Islet of Langerhans (tissue), 1 donor: ENCODE measurements around the gene SLITRK6.
"Not testable (repeated sequence)": the region's sequence is repeated elsewhere in the genome, so short reads cannot be mapped to it uniquely, and the experiment has no call there.

Experiments
- FAIRE-seq: peaks from one replicate; lab custom pipeline; 2011; peaks lifted over from hg19 to GRCh38; lab: Jason Lieb, UNC

Gene SLITRK6

GRCh38 chr13:85799097-85799582 is at the start of gene SLITRK6:
SLITRK6 (minus strand) TSS chr13:85799419; CDS start chr13:85796508, 2,911 bp downstream.
- peak; percentile 56 for FAIRE-seq

GRCh38 chr13:85847012-85847411 is 47.8 kb upstream of the SLITRK6 start:
- no peak for FAIRE-seq

DNA sequence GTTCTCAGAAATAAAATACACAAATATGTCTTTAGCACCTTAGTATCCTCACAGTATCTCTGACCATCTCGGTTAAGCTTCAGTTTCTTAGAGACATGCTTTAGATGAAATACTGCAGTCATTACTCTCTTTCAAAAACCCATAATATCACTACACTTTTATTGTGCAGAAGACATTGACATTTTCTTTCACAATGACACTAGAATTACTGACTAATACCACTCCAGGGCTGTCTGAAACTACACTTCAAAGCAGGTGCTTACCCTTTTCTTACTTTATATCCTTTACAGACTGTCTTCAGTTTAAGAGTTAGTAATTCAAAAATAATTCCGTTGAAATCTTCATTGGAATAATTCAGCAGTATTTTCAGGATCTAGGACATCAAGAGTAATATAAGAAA is 42.2 kb upstream of the SLITRK6 start:
- FAIRE-seq, result no peak

DNA sequence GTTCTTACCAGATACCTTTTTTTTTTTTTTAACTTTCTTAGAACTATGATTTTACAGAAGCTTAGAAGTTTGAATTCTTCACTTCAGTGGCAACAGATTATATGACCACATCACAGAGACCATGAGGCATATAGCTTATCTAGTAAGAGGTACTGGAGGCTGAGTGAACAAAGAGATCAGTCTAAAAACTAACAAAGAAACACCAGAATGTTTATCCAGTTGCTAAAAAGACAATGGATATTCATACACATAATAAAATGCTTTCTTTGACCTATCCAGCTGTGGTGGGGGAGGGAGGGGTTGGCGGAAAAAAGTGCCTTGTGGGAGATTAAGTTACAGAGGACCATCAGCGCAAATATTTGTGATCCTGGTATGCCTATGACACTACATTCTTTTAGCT is 34.7 kb upstream of the SLITRK6 start:
- no peak for FAIRE-seq

- peak; percentile 88 for FAIRE-seq
Observed at GRCh38 chr13:85828094-85828684, 29.0 kb upstream of the SLITRK6 start.

GRCh38 chr13:85825454-85825853 is 26.2 kb upstream of the SLITRK6 start:
- no peak for FAIRE-seq

GRCh38 chr13:85823832-85824231 is 24.6 kb upstream of the SLITRK6 start:
- no peak for FAIRE-seq

DNA sequence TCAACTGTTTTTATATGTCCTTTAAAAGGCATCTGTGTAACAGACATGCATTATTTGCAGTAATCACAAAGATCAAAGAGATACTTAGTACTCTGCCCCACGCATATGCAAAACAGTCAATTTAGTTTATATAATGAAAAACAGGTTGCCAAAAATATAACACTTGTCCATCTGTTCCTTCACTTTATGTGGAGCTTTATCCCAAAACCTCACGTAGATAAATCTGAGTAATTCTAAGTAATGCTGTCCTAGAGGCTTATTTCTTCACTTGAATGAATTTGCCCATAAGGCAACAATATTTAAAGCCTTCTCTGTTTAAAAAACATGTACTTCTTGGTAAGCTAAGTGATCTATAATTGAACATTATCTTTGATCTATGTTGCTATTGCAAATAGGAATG is 20.3 kb upstream of the SLITRK6 start:
- FAIRE-seq, result no peak

DNA sequence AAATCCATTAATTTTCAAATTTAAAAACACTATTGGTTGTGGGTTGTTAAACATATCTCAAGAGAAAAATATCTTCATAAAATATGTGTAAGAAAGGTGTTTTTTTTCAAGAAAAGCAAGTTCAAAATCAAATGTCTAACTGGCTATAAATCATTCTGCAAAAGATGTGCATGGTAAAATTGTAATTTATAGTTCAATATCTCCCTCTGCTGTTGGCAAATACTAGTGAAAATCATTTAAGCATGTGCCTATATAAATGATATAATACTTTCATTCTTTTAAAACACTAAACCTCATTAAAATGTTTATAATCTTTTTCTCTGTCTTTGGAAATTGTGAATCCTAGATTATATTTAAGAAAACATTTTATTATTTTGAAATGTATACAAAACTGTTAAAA is 17.2 kb upstream of the SLITRK6 start:
- FAIRE-seq, result no peak

GRCh38 chr13:85812282-85812681 is 13.1 kb upstream of the SLITRK6 start:
- no peak for FAIRE-seq

- no peak for FAIRE-seq
Observed at GRCh38 chr13:85808811-85809210, 9.6 kb upstream of the SLITRK6 start.

DNA sequence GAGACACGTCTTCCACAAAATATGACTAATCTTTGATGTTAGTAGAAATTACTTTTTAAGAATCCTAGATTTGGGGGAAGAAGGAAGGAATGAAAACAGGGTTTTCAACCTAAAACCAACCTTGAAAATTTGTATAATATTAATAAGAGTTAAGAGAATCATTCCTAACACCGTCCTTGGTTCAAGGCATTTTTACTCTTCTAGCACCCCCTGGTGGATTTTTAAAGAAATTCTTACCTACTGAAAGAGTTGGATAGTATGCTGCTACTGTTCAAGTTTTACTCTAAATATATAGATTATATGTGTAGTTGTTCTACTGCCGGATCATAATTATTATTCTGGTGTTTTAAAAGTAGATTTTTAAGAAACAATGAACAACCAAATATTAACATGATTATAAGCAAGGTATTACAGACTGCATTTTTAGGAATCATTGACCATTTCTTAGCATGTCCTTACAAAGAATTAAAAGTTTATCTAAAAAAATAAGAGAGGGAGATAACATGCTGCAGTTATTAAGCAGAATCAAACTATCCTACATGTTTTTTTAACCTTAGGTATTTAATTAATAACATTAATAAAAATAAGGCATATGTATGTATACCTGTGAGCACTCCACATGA is 7.4 kb upstream of the SLITRK6 start:
- peak; percentile 99 for FAIRE-seq

DNA sequence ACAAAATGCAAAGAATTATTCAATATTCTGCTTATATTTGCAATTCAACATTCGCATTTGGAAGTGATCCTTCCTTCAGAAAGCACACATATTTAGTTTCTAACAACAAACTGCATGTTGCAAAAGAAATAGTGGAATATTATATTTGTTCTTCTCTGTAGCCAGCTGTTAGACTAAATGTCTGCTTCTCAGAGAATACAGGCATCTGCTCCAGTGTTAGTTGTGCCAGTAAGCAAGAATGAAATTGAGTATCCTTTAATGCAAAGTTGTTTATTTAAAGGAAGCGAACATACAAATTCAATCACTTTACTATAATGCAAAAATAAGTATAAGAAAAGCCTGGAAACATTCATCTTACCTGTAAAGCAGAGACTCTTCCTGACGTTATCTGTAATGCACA is 663 bp downstream of the SLITRK6 start:
- FAIRE-seq, result no peak

DNA sequence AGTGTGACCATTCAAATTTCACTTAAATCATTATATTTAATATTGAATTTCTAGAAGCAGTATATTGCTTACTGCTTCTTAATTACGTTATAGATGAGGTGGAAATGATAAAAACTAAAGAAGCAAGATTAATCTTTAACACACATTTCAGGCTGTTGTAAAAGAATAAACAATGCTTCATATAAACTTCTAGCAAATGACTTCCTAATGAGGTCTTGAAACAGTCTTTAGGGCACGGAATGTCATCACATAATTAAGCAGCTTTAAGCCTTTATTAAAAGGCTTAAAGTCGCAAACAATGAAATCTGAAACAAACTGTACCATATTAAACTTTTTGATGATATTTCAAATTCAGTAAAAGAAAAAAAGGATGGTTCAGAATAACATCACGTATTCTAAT is 1.9 kb downstream of the SLITRK6 start:
- no peak for FAIRE-seq

GRCh38 chr13:85785205-85785604 is 14.0 kb downstream of the SLITRK6 start:
- FAIRE-seq, result no peak

DNA sequence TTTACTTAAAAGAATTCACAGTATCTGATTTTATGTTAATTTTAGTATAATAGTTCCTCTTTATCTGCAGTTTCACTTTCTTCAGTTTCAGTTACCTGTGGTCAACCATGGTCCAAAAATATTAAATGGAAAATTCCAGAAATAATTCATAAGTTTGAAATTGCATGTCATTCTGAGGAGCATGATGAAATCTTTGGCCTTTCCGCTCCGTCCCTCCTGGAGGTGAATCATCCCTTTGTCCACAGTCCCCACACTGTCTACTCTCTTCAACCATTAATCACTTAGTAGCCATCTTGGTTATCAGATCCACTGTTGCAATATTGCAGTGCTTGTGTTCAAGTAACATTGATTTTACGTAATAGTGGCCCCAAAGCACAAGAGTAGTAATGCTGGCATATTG is 26.9 kb downstream of the SLITRK6 start:
- FAIRE-seq, result no peak

- no peak for FAIRE-seq
Observed at GRCh38 chr13:85771856-85772255, 27.4 kb downstream of the SLITRK6 start.

DNA sequence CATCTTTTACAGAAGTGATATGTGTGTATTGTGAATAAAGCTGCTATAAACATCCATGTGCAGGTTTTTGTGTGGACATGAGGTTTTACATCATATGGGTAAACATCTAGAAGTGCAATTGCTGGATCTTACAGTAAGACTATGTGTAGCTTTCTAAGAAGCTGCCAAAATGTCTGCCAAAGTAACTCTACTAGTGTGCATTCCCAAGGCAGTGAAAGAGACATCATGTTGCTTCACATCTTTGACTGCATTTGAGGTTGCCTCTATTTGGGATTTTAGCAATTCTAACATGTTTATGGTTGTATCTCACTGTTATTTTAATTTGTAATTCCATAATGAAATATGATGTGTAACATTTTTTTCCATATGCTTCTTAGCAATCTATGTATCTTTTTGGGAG is 30.3 kb downstream of the SLITRK6 start:
- no peak for FAIRE-seq

DNA sequence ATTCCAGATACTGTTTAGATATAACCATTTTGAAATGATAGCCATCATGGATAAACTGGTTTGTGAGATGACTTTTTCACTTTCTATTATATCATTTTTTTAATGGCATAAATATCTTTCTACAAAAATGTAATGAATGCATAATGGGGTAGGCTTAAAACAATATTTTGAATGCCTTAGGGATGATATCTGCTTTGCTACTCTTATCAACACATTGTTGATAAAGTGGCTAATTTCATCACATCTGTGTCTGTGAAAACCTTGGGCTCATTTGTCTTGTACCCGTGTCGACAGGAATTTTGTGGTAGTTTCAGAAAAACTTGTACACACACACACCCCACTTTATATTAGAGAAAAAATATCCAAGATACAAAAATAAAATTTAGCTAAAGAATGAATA is 44.1 kb downstream of the SLITRK6 start:
- FAIRE-seq, result no peak

DNA sequence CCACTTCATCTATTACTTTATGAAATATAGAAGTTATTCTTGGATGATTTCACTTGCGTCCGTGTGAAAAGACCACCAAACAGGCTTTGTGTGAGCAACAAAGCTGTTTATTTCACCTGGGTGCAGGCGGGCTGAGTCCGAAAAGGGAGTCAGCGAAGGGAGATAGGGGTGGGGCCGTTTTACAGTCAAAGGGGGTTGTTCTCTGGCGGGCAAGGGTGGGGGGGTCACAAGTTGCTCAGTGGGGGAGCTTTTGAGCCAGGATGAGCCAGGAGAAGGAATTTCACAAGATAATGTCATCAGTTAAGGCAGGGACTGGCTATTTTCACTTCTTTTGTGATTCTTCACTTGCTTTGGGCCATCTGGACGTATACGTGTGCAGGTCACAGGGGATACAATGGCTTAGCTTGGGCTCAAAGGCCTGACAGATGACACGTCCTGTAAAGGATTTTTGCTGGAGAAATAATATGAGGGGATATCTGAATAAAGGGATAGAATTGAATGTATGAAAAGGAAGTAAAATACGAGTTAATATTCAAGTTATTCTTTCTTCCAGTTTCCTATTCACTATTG is 55.9 kb downstream of the SLITRK6 start:
- FAIRE-seq, result not testable (repeated sequence)
